Lung microvascular endothelial cell (primary cell): ENCODE results near the gene GRID2. TPM values are rescaled to one million over a fixed set of nuclear protein-coding genes. Genes with fewer than 3 reads are reported as not detected.
"Not testable (repeated sequence)": the region's sequence is repeated elsewhere in the genome, so short reads cannot be mapped to it uniquely, and the experiment has no call there.

Source experiments
- DNase-seq, 2 donors: peaks; one replicate each; pipeline versions ENCODE4 v3.0.0 to v3.0.0-alpha.2; 2010; ENCODE audit warnings: low read depth in 2 of 2
- total RNA-seq: library from RNA; depleted of rRNA; stranded (reverse); fragments of >200 nt; gene quantifications from 2 replicates; pipeline ENCODE4 v1.2.1, GENCODE V29; 2014

The GRID2 gene
- total RNA-seq, 1 donor from 2014 or later = not detected

DNA sequence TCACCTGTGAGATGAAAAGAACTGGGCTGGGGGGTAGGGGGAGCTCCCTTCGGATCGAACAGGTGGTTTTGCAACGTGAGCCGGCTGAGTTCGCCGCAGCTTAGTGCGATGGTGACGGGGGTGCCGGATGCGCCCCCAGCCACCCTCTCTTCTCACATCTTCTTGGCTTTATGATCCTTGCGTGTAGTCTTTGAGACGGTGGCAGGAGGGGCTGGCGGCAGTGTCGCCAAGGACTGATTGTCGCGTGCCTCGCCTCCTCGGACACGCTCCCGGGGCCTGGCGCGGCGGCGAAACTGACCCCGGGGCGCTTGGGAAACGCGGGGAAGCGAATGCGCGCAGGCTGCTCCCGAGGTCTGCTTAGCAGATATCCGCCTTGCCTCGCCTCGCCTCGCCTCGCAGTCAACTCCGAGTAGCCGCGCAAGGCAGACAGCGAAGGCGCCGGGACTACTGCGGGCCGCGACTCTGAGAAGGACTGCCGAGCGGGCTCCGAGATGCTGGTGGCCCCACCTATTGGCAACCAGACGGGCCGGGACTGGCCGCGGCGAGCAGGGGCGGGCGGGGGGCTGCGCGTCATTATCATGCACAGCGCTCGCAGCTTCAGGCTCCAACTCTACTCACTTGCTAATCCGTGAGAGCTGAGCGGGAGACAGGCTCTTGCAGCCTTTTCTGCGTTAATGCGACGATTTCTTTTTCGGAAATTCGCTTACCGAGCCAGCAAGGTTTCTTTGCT, 1.5 kb downstream of the GRID2 start:
- DNase-seq = peak; percentile 0

DNA sequence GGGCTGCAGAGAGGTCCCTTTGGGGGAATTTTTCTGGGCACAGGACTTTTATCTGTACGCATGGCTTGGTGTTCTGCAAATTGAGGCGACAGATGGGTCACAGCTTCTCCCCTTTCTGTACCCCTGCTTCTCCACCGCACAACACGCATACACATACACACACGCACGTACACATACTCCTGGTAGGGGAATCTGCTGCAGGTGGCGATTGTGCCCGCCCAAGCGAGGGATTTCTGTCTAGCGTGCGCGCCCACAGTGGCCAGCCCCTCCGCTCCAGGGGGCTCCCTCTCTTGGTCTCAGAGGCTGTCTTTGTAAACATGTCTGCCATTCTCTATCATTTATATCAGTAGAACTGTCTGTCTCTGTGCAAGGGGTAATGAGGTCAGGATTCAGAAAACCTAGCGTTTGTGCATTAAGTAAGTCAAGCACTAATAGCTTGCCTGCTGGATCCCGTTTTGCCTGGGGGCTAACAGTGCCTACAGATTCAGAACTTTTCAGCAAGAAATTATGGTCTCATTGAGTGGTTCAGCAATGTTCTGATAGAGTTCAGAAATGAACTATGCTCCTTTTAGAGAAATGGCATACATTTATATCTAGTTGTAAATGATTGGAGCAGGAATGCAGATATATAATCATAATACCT, 2.2 kb downstream of the GRID2 start:
- no peak for DNase-seq

- no peak for DNase-seq
Observed at GRCh38 chr4:92307181-92307580, 3.4 kb downstream of the GRID2 start.

DNA sequence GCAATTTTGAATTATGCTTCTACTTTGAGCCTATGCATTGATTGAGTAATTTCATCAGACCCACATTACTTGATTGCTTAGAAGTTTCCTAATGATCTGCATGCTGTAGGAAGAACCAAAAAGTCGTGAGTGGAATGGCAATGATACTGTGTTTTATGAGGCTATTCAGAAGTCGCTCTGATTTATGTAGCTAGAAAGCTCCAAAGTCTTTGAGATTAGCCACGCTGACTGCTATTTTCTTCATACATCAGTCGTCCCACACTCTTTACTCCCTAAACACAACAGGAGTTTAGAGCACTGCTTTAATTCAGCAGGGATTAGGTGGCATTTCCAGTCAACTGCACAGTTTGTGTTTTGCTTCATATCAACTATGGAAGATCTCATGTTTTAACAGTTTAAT, 4.1 kb downstream of the GRID2 start:
- no peak for DNase-seq

- no peak for DNase-seq
Observed at GRCh38 chr4:92317047-92317446, 13.3 kb downstream of the GRID2 start.

- no peak for DNase-seq
Observed at GRCh38 chr4:92328095-92328494, 24.3 kb downstream of the GRID2 start.

DNA sequence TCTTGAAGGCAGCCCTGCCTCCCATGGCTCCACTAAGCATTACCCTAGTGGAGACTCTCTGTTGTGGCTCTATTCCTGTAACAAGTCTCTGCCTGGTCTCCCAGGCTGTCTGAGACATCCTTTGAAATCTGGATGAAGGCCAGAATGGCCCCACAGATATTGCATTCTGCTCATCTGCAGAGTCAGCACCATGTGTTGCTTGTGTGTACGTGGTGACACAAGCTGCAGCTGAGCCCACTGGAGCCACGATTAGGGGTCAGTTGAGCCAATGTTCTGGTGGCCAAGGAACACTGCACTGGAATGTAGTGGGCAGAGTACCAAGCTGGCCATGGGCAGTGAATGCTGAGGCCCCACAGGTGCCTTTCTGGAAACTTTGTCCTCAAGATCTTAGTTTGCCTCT, 29.2 kb downstream of the GRID2 start:
- DNase-seq = no peak

- no peak for DNase-seq
Observed at GRCh38 chr4:92334716-92335350, 31.1 kb downstream of the GRID2 start.

DNA sequence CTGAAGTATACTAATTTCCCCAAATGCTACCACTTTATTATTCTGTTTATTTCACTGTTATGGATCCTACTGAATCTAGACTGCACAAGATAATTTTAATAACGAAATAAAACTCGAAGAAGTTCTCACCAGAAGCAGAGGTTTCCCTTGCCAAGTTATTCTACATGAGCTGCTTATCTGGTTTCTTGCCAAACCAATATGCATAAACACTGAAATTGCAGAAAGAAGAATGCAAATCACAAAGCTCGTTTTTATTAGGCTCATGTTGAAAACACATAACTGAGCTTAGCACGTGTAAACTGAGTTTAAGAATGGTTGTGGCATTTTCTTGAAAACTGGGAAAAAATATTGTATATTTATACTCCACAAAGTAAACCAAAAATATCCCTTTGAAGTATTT, 35.9 kb downstream of the GRID2 start:
- DNase-seq = no peak

DNA sequence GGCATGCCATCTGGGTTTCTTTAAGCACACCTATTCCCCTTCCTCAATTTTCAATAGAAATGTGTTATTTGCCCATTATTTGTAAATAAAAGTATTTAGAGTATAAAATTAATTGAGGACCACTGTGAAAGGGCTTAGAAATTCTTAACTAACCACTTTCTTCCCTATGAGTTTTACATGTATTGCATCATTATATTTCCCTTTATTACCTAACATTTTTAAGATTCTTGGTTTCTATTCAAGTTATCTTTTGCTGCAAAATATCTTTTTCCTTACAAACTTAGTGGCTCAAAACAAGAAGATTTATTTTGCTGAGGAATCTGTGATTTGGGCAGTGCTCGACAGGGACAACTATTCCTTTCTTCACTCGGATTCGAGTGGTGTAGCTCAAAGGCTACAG, 40.5 kb downstream of the GRID2 start:
- no peak for DNase-seq

- DNase-seq = no peak
Observed at GRCh38 chr4:92346289-92346688, 42.5 kb downstream of the GRID2 start.

DNA sequence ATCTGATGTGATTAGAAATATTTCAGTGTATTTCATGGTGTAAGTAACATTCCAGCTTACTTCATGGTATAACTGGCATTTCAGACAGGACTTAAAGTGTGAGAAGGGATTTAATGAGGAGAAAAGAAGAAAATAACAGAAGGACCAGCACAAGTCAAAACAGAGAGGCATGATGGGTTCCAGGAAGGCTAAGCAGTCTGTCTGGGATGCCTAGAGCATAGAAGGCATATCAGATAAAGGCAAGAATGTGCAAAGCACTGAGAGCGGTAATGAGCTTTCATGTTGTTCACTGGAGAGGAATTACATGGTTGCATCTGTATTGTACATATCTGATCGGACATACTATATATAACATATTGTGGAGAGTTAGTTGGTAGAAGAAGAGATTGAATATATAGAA, 54.2 kb downstream of the GRID2 start:
- no peak for DNase-seq

- DNase-seq = no peak
Observed at GRCh38 chr4:92359491-92359890, 55.7 kb downstream of the GRID2 start.

GRCh38 chr4:92362028-92362427, 58.3 kb downstream of the GRID2 start:
- no peak for DNase-seq

DNA sequence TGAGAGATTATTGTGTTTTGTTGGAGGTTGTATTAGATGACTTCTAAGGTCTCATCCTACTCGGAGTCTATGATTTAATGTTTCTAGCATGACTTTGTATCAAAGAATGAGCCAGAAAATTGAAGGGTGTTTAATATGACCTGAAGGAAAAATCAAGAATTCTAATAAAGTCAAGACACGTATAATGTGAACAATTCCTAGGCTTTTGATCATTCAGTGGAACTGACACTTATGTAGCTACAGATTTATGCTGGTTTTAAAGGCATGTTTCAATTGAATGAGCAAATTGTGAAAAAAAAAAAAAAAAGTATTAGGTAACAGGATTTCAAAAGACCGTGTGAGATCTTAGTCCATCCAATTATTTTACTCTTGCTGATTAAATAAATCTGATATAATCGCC, 64.9 kb downstream of the GRID2 start:
- no peak for DNase-seq

- no peak for DNase-seq
Observed at GRCh38 chr4:92381616-92382015, 77.8 kb downstream of the GRID2 start.

- no peak for DNase-seq
Observed at GRCh38 chr4:92382128-92382527, 78.4 kb downstream of the GRID2 start.

DNA sequence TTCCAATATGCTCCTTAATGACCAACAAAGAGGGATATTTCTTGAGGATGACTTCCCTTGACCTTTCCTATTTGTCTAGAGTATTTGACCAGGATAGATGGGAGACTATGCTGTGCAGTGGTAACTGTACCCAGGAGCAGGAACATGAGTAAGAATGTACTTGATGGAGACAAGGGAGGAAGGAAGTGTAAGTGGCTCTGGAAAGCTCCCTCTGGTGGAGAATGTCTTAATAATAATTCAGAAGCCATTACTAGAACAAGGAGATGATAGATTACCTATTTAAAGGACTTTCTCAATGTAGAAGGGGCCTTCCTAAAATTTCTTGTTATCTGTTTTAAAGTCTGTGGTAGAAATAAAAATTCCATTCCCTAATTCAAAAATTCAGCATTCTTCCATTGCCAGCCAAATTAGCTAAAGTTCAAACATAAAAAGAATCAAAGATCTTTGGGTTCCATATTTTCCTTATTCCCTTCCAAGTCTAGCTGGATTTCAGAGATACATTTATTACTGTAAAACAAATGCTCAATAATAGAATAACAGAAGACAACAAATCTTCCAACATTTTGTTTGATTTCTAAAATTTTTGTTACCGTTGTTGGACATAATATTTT, 83.8 kb downstream of the GRID2 start:
- peak; percentile 33 to 45 for DNase-seq

DNA sequence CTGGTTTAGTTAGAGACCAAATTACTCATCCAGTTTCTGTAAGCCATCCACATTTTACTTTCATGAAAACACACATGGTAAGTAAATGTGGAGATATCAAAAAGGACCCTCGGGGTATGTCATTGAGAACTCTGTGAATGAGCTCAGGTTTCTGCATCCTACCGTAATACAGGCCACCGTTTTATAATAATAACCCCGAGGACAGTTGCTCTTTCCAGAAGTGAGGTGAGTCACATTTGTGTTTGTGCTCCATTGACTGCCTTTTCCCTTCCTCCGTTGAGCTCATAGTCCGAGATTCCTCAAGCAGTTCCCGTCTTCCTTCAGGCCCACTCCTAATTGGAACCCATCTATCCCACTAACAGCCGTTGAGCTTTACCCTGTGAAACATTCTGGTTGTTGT, 95.3 kb downstream of the GRID2 start:
- no peak for DNase-seq

- not testable (repeated sequence) for DNase-seq
Observed at GRCh38 chr4:92403525-92403924, 99.8 kb downstream of the GRID2 start.

DNA sequence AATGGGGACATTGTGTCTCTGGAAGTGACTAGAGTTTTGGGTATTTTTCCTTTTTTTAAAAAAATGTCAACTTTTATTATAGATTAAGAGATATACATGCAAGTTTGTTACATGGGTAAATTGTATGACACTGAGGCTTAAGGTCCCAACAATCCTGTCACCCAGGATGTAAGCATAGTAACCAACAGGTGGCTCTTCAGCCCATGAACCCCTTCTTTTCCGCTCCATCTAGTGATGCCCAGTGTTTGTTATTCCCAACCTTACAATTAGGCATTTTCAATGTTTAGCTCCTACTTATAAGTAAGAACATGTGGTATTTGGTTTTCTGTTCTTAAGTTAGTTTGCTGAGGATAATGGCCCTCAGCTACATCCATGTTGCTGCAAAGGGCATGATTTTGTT, 102.7 kb downstream of the GRID2 start:
- DNase-seq = no peak

DNA sequence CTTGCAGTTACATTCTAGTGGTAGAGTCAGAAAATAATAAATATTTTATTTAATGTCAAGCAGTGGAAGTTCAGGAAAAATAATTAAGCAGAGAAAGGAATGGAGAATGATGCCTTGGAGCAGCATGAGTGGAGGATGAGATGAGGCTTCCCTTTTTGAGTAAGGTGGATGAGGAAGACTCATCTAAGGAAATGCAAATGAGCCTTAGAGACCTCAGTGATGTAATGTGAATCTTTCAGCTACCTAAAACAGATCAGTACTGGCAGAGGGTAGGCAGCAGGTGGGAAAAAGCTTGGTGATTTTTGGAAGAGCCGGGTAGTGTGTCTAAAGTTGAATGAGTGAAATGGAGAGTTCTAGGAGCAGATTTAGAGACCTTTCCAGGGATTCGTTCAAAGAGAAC, 118.2 kb downstream of the GRID2 start:
- DNase-seq = no peak
